Left ventricle myocardium inferior (tissue), 1 donor: ENCODE measurements around the gene SIX3. TPM values are rescaled to one million over a fixed set of nuclear protein-coding genes. Genes with fewer than 3 reads are reported as not detected.
A peak's percentile ranks its signal among the peaks of the same experiment; 100 is the strongest.

Experiments used
- DNase-seq: peaks from one replicate; pipeline ENCODE4 v3.0.0-alpha.2; 2020
- H3K27ac ChIP-seq: fragments of 200-600 bp; replicated peaks from 2 replicates; pipeline ENCODE4 v1.8.0; 2021
- H3K27me3 ChIP-seq: fragments of 200-600 bp; 2 replicates; pipeline ENCODE4 v1.8.0; 2021; ENCODE audit warnings: low read depth
- H3K36me3 ChIP-seq: fragments of 200-600 bp; 2 replicates; pipeline ENCODE4 v1.8.0; 2021
- H3K4me1 ChIP-seq: fragments of 200-600 bp; 2 replicates; pipeline ENCODE4 v1.8.0; 2021
- H3K4me3 ChIP-seq: fragments of 200-600 bp; 2 replicates; pipeline ENCODE4 v1.8.0; 2021; ENCODE audit warnings: mild to moderate bottlenecking, moderate library complexity
- H3K9me3 ChIP-seq: fragments of 200-600 bp; replicated peaks from 2 replicates; pipeline ENCODE4 v1.8.0; 2021
- intact Hi-C: fragments of 100-400 bp; cut with micrococcal nuclease; formaldehyde crosslinking; loops from one replicate; pipeline ENCODE4 v1.11.0; 2022
- total RNA-seq: library from RNA; stranded (reverse); fragmentation: NEBNext Ultra II Directional; extraction: Animal tissue kit (Norgen Biotek cat#: 25700); gene quantifications from one replicate; pipeline ENCODE4 v1.2.1, GENCODE V29; 2021
- TF ChIP-seq, protein P1 (sequence below): fragments of 200-600 bp; IDR thresholded peaks from 2 replicates; pipeline ENCODE4 v1.8.0; 2021; ENCODE audit warnings: antibody characterized with exemption, mild to moderate bottlenecking, borderline replicate concordance
- donor health status: DM: no; HTN: yes; CAD: no; lungs with severe emphysema.

Gene SIX3
- total RNA-seq, 1 donor from 2014 or later = not detected

DNA sequence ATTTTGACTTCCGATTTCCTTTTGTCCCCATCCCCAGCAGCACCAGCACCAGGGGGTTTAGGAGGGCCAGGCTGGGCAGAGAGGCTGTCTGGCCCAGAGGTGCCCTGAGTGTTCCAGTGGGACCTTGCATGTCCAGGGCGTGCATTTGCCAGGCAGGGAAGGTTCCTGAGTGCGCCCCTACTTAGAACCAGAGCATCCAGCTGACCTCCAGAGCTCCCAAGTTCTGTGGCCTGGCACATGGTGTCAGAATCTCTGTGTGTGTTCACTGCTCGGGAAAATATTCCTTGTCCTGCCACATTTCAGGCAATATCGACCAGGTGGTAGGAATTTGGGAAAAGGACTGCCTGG is 5.5 kb downstream of the SIX3 start:
- Histone ChIP-seq H3K9me3 (no peaks in the 10 kb centered on the region), H3K36me3 (no peaks in the 10 kb centered on the region), H3K27me3 (peaks cover 98% of the 10 kb centered on the region), H3K4me3 (no peak overlapping the region), H3K4me1 (peaks cover 38% of the 10 kb centered on the region), H3K27ac (no peak overlapping the region)
- TF ChIP-seq, protein P1, sequence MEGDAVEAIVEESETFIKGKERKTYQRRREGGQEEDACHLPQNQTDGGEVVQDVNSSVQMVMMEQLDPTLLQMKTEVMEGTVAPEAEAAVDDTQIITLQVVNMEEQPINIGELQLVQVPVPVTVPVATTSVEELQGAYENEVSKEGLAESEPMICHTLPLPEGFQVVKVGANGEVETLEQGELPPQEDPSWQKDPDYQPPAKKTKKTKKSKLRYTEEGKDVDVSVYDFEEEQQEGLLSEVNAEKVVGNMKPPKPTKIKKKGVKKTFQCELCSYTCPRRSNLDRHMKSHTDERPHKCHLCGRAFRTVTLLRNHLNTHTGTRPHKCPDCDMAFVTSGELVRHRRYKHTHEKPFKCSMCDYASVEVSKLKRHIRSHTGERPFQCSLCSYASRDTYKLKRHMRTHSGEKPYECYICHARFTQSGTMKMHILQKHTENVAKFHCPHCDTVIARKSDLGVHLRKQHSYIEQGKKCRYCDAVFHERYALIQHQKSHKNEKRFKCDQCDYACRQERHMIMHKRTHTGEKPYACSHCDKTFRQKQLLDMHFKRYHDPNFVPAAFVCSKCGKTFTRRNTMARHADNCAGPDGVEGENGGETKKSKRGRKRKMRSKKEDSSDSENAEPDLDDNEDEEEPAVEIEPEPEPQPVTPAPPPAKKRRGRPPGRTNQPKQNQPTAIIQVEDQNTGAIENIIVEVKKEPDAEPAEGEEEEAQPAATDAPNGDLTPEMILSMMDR = no peak
- no peak for DNase-seq
- intact Hi-C loops = no loop called here

DNA sequence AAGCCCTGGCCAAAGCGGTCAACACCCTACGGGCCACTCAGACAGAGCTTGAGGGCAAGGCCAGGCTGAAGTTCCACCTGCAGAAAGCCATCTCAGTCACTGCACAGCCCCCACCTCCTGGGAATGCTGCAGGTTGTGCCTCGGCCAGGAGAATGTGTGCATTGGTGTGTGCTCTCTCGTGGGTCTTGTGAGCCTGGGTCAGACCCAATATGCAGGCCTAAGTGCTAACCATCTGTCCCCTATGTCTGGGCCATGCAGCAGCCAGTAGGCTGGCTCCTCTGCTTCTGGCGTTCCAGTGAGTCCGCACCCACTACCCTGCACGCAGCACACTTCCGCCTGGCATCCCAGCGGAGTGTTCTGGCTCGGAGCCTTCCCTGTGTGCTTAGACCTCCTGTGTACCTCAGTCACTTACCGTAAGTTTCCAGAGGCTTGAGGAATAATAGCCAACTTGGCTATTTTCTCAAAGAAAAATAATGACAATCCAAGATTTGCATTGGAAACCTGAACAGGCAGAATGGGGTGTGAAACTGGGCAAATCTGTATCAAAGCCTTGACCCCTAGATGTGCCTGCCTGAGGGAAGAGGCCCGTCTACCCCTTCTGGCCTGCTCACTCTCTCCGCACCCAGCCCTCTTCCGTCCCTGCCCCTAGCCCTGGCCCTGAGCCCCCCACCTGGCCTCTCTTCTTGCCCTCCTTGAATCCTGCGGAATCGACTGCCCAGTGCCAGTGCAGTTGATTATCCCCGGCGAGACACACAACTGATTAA is 7.2 kb downstream of the SIX3 start:
- Histone ChIP-seq H3K9me3 (no peaks in the 10 kb centered on the region), H3K4me1 (peaks cover 39% of the 10 kb centered on the region), H3K27ac (no peak overlapping the region), H3K36me3 (no peaks in the 10 kb centered on the region), H3K27me3 (peaks cover 98% of the 10 kb centered on the region), H3K4me3 (no peak overlapping the region)
- no peak for DNase-seq
- intact Hi-C loops = no loop called here
- TF ChIP-seq, protein P1 = no peak

DNA sequence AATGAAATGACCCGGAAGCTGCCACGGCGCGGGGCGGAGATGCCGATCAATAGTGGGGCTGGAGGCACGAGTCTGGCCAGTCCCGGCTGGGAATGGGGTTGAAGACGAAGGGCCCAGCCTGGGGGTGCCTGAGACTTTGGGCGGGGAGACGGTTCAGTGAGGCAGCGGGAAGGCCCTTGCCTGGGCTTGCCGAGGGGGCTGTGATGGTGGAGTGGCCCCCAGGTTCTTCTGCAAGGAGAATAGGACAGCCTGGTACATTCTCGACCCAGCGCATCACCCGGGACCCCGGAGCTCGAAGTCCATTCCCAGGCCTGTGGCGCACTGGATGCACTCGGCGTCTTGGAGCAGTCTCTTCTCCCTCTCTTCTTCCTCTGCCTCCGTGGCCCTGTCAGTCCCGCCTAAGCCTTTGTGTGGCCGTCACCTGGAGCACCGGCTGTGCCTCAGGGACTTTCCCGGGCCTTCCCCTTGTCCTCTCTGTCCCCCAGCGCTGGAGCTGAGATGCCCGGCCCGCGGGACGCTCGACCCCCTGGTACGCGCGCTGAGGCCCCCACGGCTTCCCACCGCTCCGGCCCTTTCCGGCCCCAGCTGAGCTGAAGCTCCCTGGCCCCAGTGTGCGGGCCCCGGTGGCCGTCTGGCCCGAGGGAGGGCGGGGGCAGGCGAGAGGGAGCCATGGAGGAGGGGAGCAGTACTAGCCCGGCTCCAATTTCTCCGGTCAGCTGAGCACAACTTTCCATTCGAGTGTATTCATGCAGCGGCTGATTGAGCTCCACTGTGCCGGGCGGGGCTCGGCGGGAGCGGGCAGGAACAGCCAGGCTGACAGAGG is 8.0 kb downstream of the SIX3 start:
- DNase-seq = no peak
- H3K4me3 ChIP-seq = peak overlapping the region; percentile 44
- peaks cover 35% of the 10 kb centered on the region for H3K4me1 ChIP-seq
- H3K27me3 ChIP-seq = peaks cover 98% of the 10 kb centered on the region
- no peaks in the 10 kb centered on the region for H3K9me3 ChIP-seq
- TF ChIP-seq, protein P1 = no peak
- H3K36me3 ChIP-seq = no peaks in the 10 kb centered on the region
- intact Hi-C loops = loop anchor here (10.0 kb wide), 2 partner anchors 475 to 555 kb away; no protein-coding TSS in a partner anchor
- no peak overlapping the region for H3K27ac ChIP-seq

DNA sequence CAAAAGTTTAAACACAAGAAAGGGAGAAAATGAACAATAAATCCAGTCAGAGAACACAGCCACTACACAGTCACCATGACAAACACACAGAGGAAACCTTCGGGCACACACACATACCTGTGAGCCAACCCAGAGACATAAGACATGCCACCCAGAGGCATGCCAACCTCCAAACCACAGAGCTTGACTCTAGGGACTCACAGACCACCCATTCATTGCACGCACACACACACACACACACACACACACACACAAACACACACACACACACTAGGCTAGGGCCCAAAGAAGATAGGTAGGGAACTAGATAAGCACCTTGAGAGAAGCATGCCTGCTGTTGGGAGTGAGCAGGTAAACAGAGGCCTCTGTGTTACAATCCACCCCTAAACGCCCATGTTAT is 9.1 kb downstream of the SIX3 start:
- H3K4me3 ChIP-seq = no peak overlapping the region
- H3K4me1 ChIP-seq = peaks cover 40% of the 10 kb centered on the region
- intact Hi-C loops = loop anchor here (10.0 kb wide), 2 partner anchors 476 to 556 kb away; no protein-coding TSS in a partner anchor
- H3K27ac ChIP-seq = no peak overlapping the region
- no peaks in the 10 kb centered on the region for H3K9me3 ChIP-seq
- TF ChIP-seq, protein P1 = no peak
- H3K36me3 ChIP-seq = no peaks in the 10 kb centered on the region
- no peak for DNase-seq
- H3K27me3 ChIP-seq = peaks cover 98% of the 10 kb centered on the region

DNA sequence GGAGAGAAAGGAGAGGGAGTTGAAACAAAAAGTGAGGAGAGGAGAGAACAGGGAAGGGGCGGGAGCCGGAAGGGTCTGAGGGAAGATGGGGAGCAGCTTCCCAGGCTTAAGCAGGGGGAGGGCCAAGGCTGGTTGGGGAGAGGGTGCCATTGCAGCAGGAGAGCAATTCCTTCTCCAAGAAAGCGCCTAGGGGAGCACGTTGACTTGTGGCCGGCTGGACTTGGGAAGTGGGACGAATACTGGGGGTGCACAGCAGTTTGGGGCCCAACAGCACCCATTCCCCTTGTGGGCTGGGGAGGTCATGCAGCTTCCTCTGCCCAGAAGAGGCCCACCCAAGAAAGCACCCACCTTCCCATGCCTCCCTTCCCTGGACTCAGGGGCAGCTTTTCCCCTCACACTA is 9.6 kb downstream of the SIX3 start:
- Histone ChIP-seq H3K4me1 (peaks cover 43% of the 10 kb centered on the region), H3K9me3 (no peaks in the 10 kb centered on the region), H3K27ac (no peak overlapping the region), H3K27me3 (peaks cover 98% of the 10 kb centered on the region), H3K36me3 (no peaks in the 10 kb centered on the region), H3K4me3 (no peak overlapping the region)
- intact Hi-C loops = loop anchor here (10.0 kb wide), 2 partner anchors 476 to 556 kb away; no protein-coding TSS in a partner anchor
- DNase-seq = no peak
- TF ChIP-seq, protein P1 = no peak
